Measurements from ENCODE around the gene NRN1L.

NRN1L gene

DNA sequence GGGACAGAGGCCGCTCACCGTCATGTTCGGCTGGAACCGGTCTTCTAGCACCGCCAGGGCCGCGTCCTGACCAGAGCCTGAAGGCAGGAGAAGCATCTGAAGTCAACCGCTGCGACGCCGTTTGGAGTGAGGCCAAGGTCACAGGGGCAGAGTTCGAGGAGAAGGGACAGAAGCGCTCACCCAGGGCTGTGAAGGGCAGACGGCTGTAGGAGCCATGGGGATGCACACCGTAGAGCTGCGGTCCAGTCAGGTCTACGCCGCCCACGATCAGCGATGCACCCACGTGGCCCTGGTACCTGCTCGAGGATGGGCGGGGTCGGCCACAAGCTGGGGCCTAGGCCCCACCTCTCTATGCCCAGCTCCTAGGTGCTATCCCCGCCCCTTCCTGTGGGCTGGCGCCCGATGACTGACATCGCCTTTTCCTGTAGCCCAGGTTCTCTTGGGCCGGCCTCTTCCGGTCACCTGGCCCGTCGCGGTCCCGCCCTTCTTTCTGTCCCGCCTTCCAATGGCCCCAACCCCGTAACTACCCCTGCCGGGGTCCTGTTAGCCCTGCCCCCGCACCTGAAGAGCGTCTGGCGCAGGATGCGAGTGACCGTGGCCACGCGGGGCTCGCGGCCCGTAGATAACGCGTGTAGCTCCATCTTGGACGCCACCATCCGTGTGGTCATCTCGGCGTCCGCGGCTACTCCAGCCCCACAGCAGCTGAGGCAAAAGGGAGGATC, 50.9 kb downstream of the NRN1L start:
- H3K79me2 ChIP-seq (ENCODE audit: insufficient read depth, low read length) = peaks cover 32% of the 10 kb centered on the region
- peak overlapping the region; percentile 76 for H2AFZ ChIP-seq (ENCODE audit: low read depth, low read length)
- H3K9ac ChIP-seq (ENCODE audit: low read depth, low read length) = peak overlapping the region; percentile 84
- H3K27ac ChIP-seq (ENCODE audit: low read length) = peak overlapping the region; percentile 92
- TF ChIP-seq EZH2 (IDR thresholded peaks at IDR 0.05; ENCODE audit: borderline replicate concordance, low read depth, low read length, severe bottlenecking) = no peak
- TF ChIP-seq, protein P1, sequence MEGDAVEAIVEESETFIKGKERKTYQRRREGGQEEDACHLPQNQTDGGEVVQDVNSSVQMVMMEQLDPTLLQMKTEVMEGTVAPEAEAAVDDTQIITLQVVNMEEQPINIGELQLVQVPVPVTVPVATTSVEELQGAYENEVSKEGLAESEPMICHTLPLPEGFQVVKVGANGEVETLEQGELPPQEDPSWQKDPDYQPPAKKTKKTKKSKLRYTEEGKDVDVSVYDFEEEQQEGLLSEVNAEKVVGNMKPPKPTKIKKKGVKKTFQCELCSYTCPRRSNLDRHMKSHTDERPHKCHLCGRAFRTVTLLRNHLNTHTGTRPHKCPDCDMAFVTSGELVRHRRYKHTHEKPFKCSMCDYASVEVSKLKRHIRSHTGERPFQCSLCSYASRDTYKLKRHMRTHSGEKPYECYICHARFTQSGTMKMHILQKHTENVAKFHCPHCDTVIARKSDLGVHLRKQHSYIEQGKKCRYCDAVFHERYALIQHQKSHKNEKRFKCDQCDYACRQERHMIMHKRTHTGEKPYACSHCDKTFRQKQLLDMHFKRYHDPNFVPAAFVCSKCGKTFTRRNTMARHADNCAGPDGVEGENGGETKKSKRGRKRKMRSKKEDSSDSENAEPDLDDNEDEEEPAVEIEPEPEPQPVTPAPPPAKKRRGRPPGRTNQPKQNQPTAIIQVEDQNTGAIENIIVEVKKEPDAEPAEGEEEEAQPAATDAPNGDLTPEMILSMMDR (IDR thresholded peaks at IDR 0.05; ENCODE audit: borderline replicate concordance, extremely low read depth, low read length, poor library complexity, severe bottlenecking) = no peak
- peak overlapping the region; percentile 72 to 91 for H3K4me3 ChIP-seq (ENCODE audit: low read depth in 1 of 2, low read length in 2 of 2)
- peaks cover 26% of the 10 kb centered on the region for H3K4me1 ChIP-seq (ENCODE audit: insufficient read depth, low read length)
- H3K27me3 ChIP-seq (ENCODE audit: insufficient read depth, low read length, poor library complexity) = no peaks in the 10 kb centered on the region
- no peaks in the 10 kb centered on the region for H3K9me3 ChIP-seq (ENCODE audit: insufficient read depth, low read length, severe bottlenecking)
- H3K4me2 ChIP-seq (ENCODE audit: insufficient read depth, low read length) = peak overlapping the region; percentile 98
- peak; percentile 74 for ATAC-seq (ENCODE audit: insufficient read depth, low read depth)
- peaks cover 51% of the 10 kb centered on the region for H3K36me3 ChIP-seq (ENCODE audit: insufficient read depth, low read length)
- H4K20me1 ChIP-seq (ENCODE audit: insufficient read depth, low read length) = peaks cover 19% of the 10 kb centered on the region
- DNase-seq = peak; percentile 88
